Caco-2 (cell line): ENCODE measurements around the gene SMYD5. TPM values are rescaled to one million over a fixed set of nuclear protein-coding genes. Genes with fewer than 3 reads are reported as not detected.

Experiments used
- BruUV-seq: library from RNA; stranded (reverse); fragments of 400-500 nt; replicated peaks from 2 replicates; lab custom pipeline; 2021; lab: Mats Ljungman, UMichigan
- CTCF ChIA-PET: fragments of 300-600 bp; sonication (Branson Sonifier 250); formaldehyde crosslinking; loops from one replicate; lab custom pipeline; 2022; ENCODE audit warnings: antibody characterized with exemption; lab: Charles Lee
- POLR2A ChIA-PET: fragments of 300-600 bp; sonication (Branson Sonifier 250); formaldehyde crosslinking; loops from one replicate; lab custom pipeline; 2022; ENCODE audit warnings: antibody characterized with exemption; lab: Charles Lee
- DNase-seq, 2 experiments: peaks; one replicate each; pipeline versions ENCODE4 v3.0.0 to v3.0.0-alpha.2; 2020 to 2022
- H3K27me3 ChIP-seq: replicated peaks from 2 replicates; pipeline ENCODE4 v1.6.0; 2011; ENCODE audit warnings: low read length; ENCODE audit not compliant: control insufficient read depth, insufficient read depth
- H3K36me3 ChIP-seq: 2 replicates; pipeline ENCODE4 v1.5.1; 2011; ENCODE audit warnings: low read length; ENCODE audit not compliant: control insufficient read depth, insufficient read depth
- H3K4me1 ChIP-seq: fragments of 250-450 bp; sonication (Bioruptor Pico); 2 replicates; pipeline ENCODE4 v1.5.1; 2020; ENCODE audit warnings: mild to moderate bottlenecking
- H3K4me3 ChIP-seq: 2 replicates; pipeline ENCODE4 v1.5.1; 2011; ENCODE audit warnings: low read depth, mild to moderate bottlenecking, control low read depth, low read length
- H3K9me3 ChIP-seq: fragments of 250-450 bp; sonication (Bioruptor Pico); 2 replicates; pipeline ENCODE4 v1.5.1; 2020; ENCODE audit warnings: mild to moderate bottlenecking, moderate library complexity
- H3K27ac Mint-ChIP-seq: one replicate; pipeline ENCODE4 v1.8.0; 2022; ENCODE audit warnings: mixed read lengths; ENCODE audit not compliant: unreplicated experiment
- H3K27me3 Mint-ChIP-seq: one replicate; pipeline ENCODE4 v1.8.0; 2022; ENCODE audit warnings: mixed read lengths; ENCODE audit not compliant: insufficient read depth, unreplicated experiment
- H3K36me3 Mint-ChIP-seq: one replicate; pipeline ENCODE4 v1.8.0; 2022; ENCODE audit warnings: mild to moderate bottlenecking, mixed read lengths; ENCODE audit not compliant: insufficient read depth, unreplicated experiment
- H3K4me1 Mint-ChIP-seq: one replicate; pipeline ENCODE4 v1.8.0; 2022; ENCODE audit warnings: low read depth, mixed read lengths; ENCODE audit not compliant: unreplicated experiment
- H3K4me3 Mint-ChIP-seq: one replicate; pipeline ENCODE4 v1.8.0; 2022; ENCODE audit warnings: mild to moderate bottlenecking, moderate library complexity, mixed read lengths; ENCODE audit not compliant: unreplicated experiment
- H3K9me3 Mint-ChIP-seq: one replicate; pipeline ENCODE4 v1.8.0; 2022; ENCODE audit warnings: mixed read lengths; ENCODE audit not compliant: unreplicated experiment
- intact Hi-C: fragments of 100-400 bp; cut with micrococcal nuclease; formaldehyde crosslinking; loops from one replicate; pipeline ENCODE4 v1.10.0; 2022; ENCODE audit not compliant: unreplicated experiment
- total RNA-seq: library from RNA; stranded (reverse); gene quantifications from 2 replicates; pipeline ENCODE4 v1.2.3, GENCODE V29; 2022
- TF ChIP-seq, protein P1 (sequence below), 2 experiments: fragments of 200-600 bp in 1 of 2; IDR thresholded peaks; 1 replicate in 1 of 2; 2 replicates in 1 of 2; pipeline versions ENCODE4 v1.5.1 to v1.8.0; 2011 to 2022; ENCODE audit warnings: antibody characterized with exemption in 1 of 2, control low read depth in 1 of 2, inconsistent platforms in 1 of 2, low read depth in 1 of 2, low read length in 1 of 2, mild to moderate bottlenecking in 1 of 2, moderate library complexity in 1 of 2; ENCODE audit not compliant: insufficient read depth in 1 of 2, severe bottlenecking in 1 of 2, unreplicated experiment in 1 of 2

Gene SMYD5
- total RNA-seq, 1 experiment from 2014 or later = 65.8 TPM

DNA sequence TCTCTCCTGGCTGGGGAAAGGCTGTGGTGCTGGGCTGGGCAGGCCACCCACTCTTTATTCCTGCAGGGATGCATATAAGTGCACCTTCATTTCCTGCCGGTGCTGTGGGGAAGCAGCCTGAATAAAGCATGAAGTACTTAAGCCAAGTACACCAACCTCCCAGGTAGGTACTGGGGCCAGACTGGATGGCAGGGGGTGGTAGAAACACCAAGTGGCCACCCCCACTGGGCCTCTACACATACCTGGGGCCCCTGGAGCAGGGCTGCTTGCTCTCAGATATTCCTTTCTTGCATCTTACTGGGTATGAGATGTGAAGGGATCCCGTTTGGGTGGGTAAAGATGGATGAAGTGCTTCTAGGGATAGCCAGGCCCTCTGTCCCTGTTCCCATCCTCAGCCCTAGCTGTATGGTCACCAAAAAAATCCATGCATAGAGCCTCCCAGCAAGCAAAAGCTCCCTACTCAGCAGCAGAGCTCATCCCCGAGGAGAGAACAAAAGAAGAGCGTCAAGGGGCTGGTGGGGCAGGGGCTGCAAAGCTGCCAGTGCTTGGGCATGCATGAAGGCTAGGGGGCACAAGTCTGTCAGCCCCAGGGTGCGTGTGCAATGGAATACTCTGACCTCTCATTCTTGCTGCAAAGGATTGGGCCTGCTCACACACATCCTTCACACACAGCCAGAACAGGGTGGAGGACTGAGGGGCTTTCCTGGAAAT lies 42.0 kb downstream of the SMYD5 start:
- no peaks in the 10 kb centered on the region for H3K9me3 Mint-ChIP-seq
- H3K27me3 ChIP-seq = no peaks in the 10 kb centered on the region
- H3K4me3 ChIP-seq = no peak overlapping the region
- intact Hi-C loops = no loop called here
- no peak overlapping the region for H3K27ac Mint-ChIP-seq
- H3K4me1 ChIP-seq = no peaks in the 10 kb centered on the region
- no peaks in the 10 kb centered on the region for H3K9me3 ChIP-seq
- BruUV-seq = no TSS peak
- H3K36me3 Mint-ChIP-seq = peaks cover 71% of the 10 kb centered on the region
- POLR2A ChIA-PET = interaction anchor here (0.6 kb wide), 1 partner anchor 23 kb away, joined by 4 read pairs; the partner anchor contains the start of gene PRADC1
- H3K4me3 Mint-ChIP-seq = no peak overlapping the region
- peaks cover 3% of the 10 kb centered on the region for H3K36me3 ChIP-seq
- CTCF ChIA-PET = interaction anchor here (1.0 kb wide), 1 partner anchor 12 kb away, joined by 3 read pairs; no protein-coding TSS in a partner anchor
- H3K27me3 Mint-ChIP-seq = no peaks in the 10 kb centered on the region
- no peak for DNase-seq
- H3K4me1 Mint-ChIP-seq = no peaks in the 10 kb centered on the region
- TF ChIP-seq, protein P1, sequence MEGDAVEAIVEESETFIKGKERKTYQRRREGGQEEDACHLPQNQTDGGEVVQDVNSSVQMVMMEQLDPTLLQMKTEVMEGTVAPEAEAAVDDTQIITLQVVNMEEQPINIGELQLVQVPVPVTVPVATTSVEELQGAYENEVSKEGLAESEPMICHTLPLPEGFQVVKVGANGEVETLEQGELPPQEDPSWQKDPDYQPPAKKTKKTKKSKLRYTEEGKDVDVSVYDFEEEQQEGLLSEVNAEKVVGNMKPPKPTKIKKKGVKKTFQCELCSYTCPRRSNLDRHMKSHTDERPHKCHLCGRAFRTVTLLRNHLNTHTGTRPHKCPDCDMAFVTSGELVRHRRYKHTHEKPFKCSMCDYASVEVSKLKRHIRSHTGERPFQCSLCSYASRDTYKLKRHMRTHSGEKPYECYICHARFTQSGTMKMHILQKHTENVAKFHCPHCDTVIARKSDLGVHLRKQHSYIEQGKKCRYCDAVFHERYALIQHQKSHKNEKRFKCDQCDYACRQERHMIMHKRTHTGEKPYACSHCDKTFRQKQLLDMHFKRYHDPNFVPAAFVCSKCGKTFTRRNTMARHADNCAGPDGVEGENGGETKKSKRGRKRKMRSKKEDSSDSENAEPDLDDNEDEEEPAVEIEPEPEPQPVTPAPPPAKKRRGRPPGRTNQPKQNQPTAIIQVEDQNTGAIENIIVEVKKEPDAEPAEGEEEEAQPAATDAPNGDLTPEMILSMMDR (IDR thresholded peaks at IDR 0.05; ENCODE audit: insufficient read depth in 1 of 2, low read depth in 1 of 2, low read length in 1 of 2, severe bottlenecking in 1 of 2, unreplicated experiment in 1 of 2) = no peak

DNA sequence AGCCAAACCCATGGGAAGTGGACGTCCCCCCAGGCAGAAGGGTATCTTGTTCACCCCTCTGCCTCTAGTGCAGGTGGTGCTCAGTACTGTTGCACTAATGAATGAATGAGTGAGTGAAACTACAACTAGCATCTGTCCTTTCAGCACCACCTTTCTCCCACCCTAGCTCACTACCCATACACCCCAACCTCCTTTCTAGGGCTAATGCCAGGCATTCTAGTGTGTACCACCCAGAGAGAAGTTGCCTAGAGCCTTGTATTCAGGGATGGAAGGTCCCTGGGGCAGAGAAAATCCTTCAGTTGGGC lies 42.5 kb downstream of the SMYD5 start:
- Mint-ChIP-seq H3K9me3 (no peaks in the 10 kb centered on the region), H3K27ac (no peak overlapping the region), H3K4me3 (no peak overlapping the region), H3K27me3 (no peaks in the 10 kb centered on the region), H3K4me1 (no peaks in the 10 kb centered on the region), H3K36me3 (peaks cover 67% of the 10 kb centered on the region)
- DNase-seq = no peak
- TF ChIP-seq, protein P1 (IDR thresholded peaks at IDR 0.05; ENCODE audit: insufficient read depth in 1 of 2, low read depth in 1 of 2, low read length in 1 of 2, severe bottlenecking in 1 of 2, unreplicated experiment in 1 of 2) = no peak
- Histone ChIP-seq H3K4me3 (no peak overlapping the region), H3K36me3 (peaks cover 3% of the 10 kb centered on the region), H3K27me3 (no peaks in the 10 kb centered on the region), H3K9me3 (no peaks in the 10 kb centered on the region), H3K4me1 (no peaks in the 10 kb centered on the region)
- POLR2A ChIA-PET = interaction anchor here (0.6 kb wide), 1 partner anchor 24 kb away, joined by 4 read pairs; the partner anchor contains the start of gene PRADC1
- intact Hi-C loops = no loop called here
- CTCF ChIA-PET = interaction anchor here (1.0 kb wide), 1 partner anchor 12 kb away, joined by 3 read pairs; no protein-coding TSS in a partner anchor
- BruUV-seq = no TSS peak

DNA sequence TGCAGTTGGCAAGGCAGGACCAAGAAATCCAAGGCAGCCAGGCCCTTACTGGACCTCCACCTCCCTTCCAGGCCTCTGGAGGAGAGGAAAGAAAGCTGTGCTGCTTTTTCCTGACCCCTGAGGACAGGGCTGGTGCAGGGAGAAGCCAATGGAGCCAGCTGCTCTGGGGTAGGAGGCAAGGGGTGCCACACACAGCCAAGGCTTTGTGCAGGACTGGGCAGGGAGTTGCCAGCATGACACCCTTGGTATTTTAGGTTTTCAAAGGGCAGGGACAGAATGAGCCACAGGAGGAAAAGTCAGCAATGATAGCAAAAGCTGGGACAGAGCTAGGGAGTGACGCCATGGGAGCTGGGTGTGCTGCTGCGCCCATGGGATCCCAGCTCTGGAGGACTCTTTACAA lies 43.0 kb downstream of the SMYD5 start:
- no peaks in the 10 kb centered on the region for H3K4me1 ChIP-seq
- no TSS peak for BruUV-seq
- TF ChIP-seq, protein P1 (IDR thresholded peaks at IDR 0.05; ENCODE audit: insufficient read depth in 1 of 2, low read depth in 1 of 2, low read length in 1 of 2, severe bottlenecking in 1 of 2, unreplicated experiment in 1 of 2) = no peak
- H3K4me3 ChIP-seq = no peak overlapping the region
- no peaks in the 10 kb centered on the region for H3K9me3 Mint-ChIP-seq
- no peak overlapping the region for H3K27ac Mint-ChIP-seq
- H3K9me3 ChIP-seq = no peaks in the 10 kb centered on the region
- peaks cover 3% of the 10 kb centered on the region for H3K36me3 ChIP-seq
- peaks cover 62% of the 10 kb centered on the region for H3K36me3 Mint-ChIP-seq
- DNase-seq = no peak
- H3K27me3 ChIP-seq = no peaks in the 10 kb centered on the region
- POLR2A ChIA-PET = no interaction called here
- no peaks in the 10 kb centered on the region for H3K27me3 Mint-ChIP-seq
- H3K4me1 Mint-ChIP-seq = no peaks in the 10 kb centered on the region
- CTCF ChIA-PET = interaction anchor here (0.9 kb wide), 1 partner anchor 12 kb away, joined by 5 read pairs; no protein-coding TSS in a partner anchor
- no peak overlapping the region for H3K4me3 Mint-ChIP-seq
- intact Hi-C loops = no loop called here
